RWPE1 (cell line): ENCODE results near the gene MED31.

Source experiments
- CTCF ChIA-PET: fragments of 350-600 bp; sonication (Branson Sonifier 250); formaldehyde crosslinking; extraction: SDS; loops from one replicate; lab custom pipeline; 2021; lab: Yijun Ruan, JAX
- POLR2A ChIA-PET: fragments of 400-600 bp; formaldehyde crosslinking; extraction: SDS; loops from one replicate; lab custom pipeline; 2020; ENCODE audit warnings: antibody characterized with exemption; ENCODE audit not compliant: low non-redundant PET; lab: Yijun Ruan, JAX
- DNase-seq: peaks from one replicate; pipeline ENCODE4 v3.0.0; 2012; ENCODE audit warnings: low spot score
- H3K27ac ChIP-seq: fragments of 450-650 bp; 2 replicates; pipeline ENCODE4 v1.5.1; 2017
- TF ChIP-seq, protein P1 (sequence below): fragments of 450-650 bp; conservative IDR thresholded peaks from 2 replicates; pipeline ENCODE4 v1.5.1; 2017; ENCODE audit warnings: low read depth, mild to moderate bottlenecking

Gene MED31

DNA sequence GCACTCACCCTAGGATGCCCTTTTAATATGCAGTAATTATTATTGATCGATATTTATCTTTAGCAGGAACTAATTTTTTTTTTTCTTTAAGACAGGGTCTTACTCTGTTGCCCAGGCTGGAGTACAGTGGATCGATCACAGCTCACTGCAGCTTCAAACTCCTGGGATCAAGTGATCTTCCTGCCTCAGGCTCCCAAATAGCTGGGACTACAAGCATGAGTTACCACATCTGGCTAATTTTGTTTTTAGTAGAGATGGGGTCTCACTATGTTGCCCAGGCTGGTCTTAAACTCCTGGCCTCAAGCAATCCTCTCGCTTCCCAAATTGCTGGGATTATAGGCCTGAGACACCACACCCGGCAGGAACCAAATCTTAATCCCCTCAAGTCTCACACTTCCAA, 40.2 kb downstream of the MED31 start:
- POLR2A ChIA-PET = no interaction called here
- CTCF ChIA-PET = interaction anchor here (0.6 kb wide), 1 partner anchor 17 kb away, joined by 3 read pairs; no protein-coding TSS in a partner anchor
- TF ChIP-seq, protein P1, sequence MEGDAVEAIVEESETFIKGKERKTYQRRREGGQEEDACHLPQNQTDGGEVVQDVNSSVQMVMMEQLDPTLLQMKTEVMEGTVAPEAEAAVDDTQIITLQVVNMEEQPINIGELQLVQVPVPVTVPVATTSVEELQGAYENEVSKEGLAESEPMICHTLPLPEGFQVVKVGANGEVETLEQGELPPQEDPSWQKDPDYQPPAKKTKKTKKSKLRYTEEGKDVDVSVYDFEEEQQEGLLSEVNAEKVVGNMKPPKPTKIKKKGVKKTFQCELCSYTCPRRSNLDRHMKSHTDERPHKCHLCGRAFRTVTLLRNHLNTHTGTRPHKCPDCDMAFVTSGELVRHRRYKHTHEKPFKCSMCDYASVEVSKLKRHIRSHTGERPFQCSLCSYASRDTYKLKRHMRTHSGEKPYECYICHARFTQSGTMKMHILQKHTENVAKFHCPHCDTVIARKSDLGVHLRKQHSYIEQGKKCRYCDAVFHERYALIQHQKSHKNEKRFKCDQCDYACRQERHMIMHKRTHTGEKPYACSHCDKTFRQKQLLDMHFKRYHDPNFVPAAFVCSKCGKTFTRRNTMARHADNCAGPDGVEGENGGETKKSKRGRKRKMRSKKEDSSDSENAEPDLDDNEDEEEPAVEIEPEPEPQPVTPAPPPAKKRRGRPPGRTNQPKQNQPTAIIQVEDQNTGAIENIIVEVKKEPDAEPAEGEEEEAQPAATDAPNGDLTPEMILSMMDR = no peak

DNA sequence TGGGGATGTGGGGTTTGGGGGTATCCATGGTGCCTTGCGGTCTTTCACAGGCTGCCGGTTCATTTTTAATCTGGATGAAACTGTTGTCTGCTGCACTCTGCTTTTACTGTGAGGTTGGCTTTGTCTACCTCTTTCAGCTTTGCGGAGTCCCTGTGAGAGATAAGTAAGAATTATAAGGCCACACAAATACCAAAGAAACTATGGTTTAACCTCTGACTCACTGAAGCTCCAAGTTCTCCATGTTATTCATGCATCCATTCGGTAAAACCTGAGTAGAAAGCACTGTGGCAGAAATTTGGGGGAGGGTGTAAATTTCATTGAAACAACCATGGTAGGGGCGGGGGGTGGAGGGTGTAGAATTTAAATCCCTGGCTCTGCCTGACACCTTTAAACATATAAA, 41.4 kb downstream of the MED31 start:
- H3K27ac ChIP-seq = no peak overlapping the region
- ChIA-PET POLR2A (no interaction called here), CTCF (interaction anchor here (0.7 kb wide), 1 partner anchor 12 kb away, joined by 4 read pairs; no protein-coding TSS in a partner anchor)
- TF ChIP-seq, protein P1 = no peak
- DNase-seq = no peak

More for the DNA sequence above, 40.2 kb downstream of the MED31 start:
- no peak for DNase-seq
- H3K27ac ChIP-seq = no peak overlapping the region

DNA sequence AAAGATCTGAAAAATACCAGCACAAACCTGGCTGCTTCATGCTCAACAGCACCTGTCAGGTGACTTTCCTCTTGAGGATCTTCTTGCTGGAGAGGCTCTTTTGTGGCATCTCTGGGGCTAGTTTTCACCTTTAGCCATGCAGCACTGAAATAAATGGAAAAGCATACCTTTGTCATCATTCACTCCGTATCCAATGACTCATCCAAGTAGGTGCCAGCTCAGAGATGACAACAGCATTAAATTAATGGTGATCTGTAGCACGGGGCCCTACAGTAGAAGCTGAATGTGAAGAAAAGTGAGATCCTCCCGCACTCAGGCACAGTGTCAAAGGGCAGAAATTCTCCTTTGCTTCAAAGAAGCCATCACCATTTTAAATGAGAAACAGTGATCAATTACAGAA, 43.1 kb downstream of the MED31 start:
- POLR2A ChIA-PET = no interaction called here
- CTCF ChIA-PET = no interaction called here
- DNase-seq = peak; percentile 75
- H3K27ac ChIP-seq = no peak overlapping the region
- TF ChIP-seq, protein P1 = no peak

DNA sequence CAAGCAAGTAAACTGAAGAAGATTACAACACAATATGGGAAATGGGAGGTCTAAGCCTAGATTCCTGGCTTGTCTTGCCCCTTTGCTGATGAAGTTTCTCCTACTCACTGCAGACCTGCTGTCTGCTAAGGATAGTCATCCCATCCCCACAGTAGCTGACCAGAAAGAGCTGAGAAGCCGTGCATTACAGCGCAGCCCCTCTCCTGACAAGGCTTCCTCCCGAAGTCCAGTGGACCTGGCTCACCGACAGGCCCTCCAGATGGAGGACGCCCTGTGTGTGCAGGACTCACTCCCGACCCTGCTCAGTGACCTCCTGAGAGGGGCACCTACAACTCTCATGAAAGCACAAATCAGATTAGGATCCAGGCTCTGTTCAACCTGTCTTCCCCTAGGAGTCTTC, 46.3 kb downstream of the MED31 start:
- ChIA-PET CTCF (interaction anchor here (0.6 to 1.0 kb wide), 2 partner anchors 30 to 50 kb away, joined by 3 read pairs; no protein-coding TSS in a partner anchor), POLR2A (no interaction called here)
- DNase-seq = no peak
- TF ChIP-seq, protein P1 = no peak
- H3K27ac ChIP-seq = no peak overlapping the region

DNA sequence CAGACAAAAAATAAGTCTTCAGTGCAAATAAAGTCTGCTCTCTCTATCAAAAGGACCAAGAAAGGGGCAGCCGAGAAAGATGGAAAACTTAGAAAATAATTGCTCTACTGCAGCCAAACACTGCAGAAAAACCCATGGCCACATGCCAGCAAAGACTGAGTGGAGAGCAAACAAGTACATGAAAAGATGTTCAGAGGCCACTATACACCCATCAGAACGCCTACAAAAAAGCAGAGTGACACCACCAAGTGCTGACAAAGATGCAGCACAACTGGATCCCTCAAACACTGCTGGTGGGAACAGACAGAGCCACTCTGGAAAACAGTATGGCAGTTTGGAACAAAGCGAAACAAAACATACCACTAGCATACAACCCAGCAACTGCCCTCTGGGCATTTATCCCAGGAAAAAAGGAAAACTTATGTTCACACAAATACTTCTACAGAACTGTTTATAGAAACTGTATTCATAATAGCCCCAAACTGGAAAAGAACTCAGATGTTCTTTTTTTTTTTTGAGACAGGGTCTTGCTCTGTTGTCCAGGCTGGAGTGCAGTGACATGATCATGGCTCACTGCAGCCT, 47.6 kb downstream of the MED31 start:
- H3K27ac ChIP-seq = no peak overlapping the region
- TF ChIP-seq, protein P1 = no peak
- CTCF ChIA-PET = no interaction called here
- no peak for DNase-seq
- POLR2A ChIA-PET = no interaction called here

DNA sequence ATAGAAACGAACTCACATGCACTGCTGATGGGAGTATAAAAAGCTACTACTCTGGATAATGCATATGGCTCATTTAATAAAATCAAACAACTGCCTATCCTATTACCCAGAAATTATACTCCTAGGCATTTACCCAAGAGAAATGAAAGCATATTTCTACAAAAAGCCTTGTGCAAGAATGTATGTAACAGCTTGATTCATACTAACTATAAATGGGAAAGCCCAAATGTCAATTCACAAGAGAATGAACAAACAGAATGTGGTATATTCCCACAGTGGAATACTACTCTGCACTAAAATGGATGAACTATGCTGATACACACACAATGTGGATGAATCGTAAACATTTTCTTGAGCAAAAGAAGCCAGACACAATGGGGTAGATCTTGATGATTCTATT, 49.3 kb downstream of the MED31 start:
- CTCF ChIA-PET = interaction anchor here (0.6 kb wide), 1 partner anchor 98 kb away, joined by 6 read pairs; no protein-coding TSS in a partner anchor
- no peak overlapping the region for H3K27ac ChIP-seq
- POLR2A ChIA-PET = no interaction called here
- no peak for DNase-seq
- TF ChIP-seq, protein P1 = no peak
